ENCODE data around the gene CTRL.
"Not testable (repeated sequence)": the region's sequence is repeated elsewhere in the genome, so short reads cannot be mapped to it uniquely, and the experiment has no call there.

The CTRL gene

GRCh38 chr16:67924140-67924906 lies 7.3 kb downstream of the CTRL start:
- DNase-seq (ENCODE audit: low read depth) = no peak

GRCh38 chr16:67923414-67924116 lies 8.1 kb downstream of the CTRL start:
- no peak for DNase-seq (ENCODE audit: low read depth)

- no peak for DNase-seq (ENCODE audit: low read depth)
Measured at GRCh38 chr16:67922740-67923139, 8.9 kb downstream of the CTRL start.

GRCh38 chr16:67922221-67922620 lies 9.4 kb downstream of the CTRL start:
- DNase-seq (ENCODE audit: low read depth) = no peak

- DNase-seq (ENCODE audit: low read depth) = peak; percentile 42
Measured at GRCh38 chr16:67919622-67920221, 11.9 kb downstream of the CTRL start.

GRCh38 chr16:67917852-67918236 lies 13.8 kb downstream of the CTRL start:
- peak; percentile 98 for DNase-seq (ENCODE audit: low read depth)

GRCh38 chr16:67917140-67917851 lies 14.4 kb downstream of the CTRL start:
- no peak for DNase-seq (ENCODE audit: low read depth)

GRCh38 chr16:67915831-67916723 lies 15.6 kb downstream of the CTRL start:
- DNase-seq (ENCODE audit: low read depth) = peak; percentile 49

- DNase-seq (ENCODE audit: low read depth) = not testable (repeated sequence)
Measured at GRCh38 chr16:67915496-67915769, 16.2 kb downstream of the CTRL start.

- DNase-seq (ENCODE audit: low read depth) = no peak
Measured at GRCh38 chr16:67914758-67915495, 16.7 kb downstream of the CTRL start.

GRCh38 chr16:67910158-67910557 lies 21.5 kb downstream of the CTRL start:
- no peak for DNase-seq (ENCODE audit: low read depth)

- no peak for DNase-seq (ENCODE audit: low read depth)
Measured at GRCh38 chr16:67909056-67909742, 22.5 kb downstream of the CTRL start.

GRCh38 chr16:67907397-67908180 lies 24.1 kb downstream of the CTRL start:
- no peak for DNase-seq (ENCODE audit: low read depth)

GRCh38 chr16:67902831-67903230 lies 28.8 kb downstream of the CTRL start:
- DNase-seq (ENCODE audit: low read depth) = no peak

- no peak for DNase-seq (ENCODE audit: low read depth)
Measured at GRCh38 chr16:67901734-67902133, 29.9 kb downstream of the CTRL start.

GRCh38 chr16:67897231-67897630 lies 34.4 kb downstream of the CTRL start:
- no peak for DNase-seq (ENCODE audit: low read depth)

- peak; percentile 53 for DNase-seq (ENCODE audit: low read depth)
Measured at GRCh38 chr16:67893743-67894399, 37.8 kb downstream of the CTRL start.

GRCh38 chr16:67892899-67893742 lies 38.5 kb downstream of the CTRL start, which contains the start of gene PSKH1:
Gene PSKH1, plus strand, starts transcription at chr16:67893254. Its CDS starts 15,496 bp downstream, at chr16:67908750.
- peak; percentile 97 for DNase-seq (ENCODE audit: low read depth)

All from ELR (cell line).